HG03196 (cell line): Measurements from ENCODE around the gene CFAP70.

Source experiments
- ATAC-seq: cut with Tn5 transposase; IDR thresholded peaks from one replicate; pipeline ENCODE4 v1.9.1; 2021; ENCODE audit not compliant: unreplicated experiment

The CFAP70 gene

DNA sequence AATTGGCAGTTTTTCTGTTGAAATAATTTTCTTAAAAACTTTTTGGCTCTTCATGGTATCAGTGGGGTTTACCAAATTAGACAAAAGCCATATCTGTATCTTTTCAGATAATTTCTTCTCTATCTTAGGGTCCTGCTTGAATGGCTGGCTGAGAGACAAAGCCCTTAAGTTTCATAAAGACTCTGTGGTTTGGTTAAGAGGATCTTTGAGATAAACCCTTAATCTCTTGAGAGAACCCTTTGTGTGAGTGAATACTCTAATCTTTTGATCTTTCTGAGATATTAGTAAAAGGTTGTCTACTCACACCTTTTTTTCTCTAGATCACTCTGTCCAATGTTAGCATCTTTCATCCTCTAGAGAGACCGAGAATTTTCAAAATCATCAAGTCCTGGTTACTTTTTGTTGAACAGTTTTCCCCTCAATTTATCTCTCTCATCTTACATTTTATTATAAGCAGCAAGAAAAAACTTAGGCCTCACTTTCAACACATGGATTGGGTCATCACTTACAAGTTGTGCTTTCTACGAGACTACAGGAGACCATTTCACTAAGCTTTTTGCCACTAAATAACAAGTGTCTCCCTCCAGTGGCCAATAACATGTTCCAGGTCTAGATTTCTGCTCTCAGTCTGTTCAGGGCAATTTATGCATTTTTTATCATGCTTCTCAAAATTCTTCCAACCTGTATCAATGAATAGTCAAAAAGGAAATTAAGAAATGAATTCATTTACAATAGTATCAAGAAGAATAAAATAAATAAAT, 140.1 kb downstream of the CFAP70 start:
- no peak for ATAC-seq

DNA sequence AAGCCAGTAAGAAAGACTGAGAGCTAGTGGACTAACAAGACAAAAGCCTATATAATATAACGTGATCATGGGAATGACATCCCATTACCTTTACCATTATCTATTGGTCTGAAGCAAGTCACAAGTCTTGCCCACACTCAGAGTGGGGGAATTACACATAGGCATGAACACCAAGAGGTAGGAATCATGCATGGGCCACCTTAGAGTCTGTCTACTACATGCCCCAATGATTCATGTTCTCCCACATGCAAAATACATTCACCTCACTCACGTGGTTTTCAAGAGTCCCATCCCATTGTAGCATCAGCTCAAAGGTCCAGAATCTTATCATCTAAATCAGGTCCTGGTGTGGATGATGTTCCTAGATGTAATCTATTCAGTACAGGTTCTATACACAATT, 141.0 kb downstream of the CFAP70 start:
- no peak for ATAC-seq

DNA sequence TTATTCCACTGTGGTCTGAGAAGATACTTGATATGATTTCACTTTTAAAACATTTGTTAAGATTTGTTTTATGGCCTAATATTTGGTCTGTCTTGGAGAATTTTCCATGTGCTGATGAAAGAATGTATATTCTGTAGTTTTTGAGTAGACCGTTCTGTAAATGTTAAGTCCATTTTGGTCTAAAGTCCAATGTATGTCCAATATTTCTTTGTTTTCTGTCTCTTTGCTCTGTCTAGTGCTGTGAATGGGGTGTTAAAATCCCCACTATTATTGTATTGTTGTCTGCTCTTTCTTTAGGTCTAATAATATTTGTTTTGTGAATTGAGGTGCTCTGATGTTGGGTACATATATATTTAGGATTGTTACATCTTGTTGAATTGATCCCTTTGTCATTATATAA, 142.9 kb downstream of the CFAP70 start:
- ATAC-seq = no peak

DNA sequence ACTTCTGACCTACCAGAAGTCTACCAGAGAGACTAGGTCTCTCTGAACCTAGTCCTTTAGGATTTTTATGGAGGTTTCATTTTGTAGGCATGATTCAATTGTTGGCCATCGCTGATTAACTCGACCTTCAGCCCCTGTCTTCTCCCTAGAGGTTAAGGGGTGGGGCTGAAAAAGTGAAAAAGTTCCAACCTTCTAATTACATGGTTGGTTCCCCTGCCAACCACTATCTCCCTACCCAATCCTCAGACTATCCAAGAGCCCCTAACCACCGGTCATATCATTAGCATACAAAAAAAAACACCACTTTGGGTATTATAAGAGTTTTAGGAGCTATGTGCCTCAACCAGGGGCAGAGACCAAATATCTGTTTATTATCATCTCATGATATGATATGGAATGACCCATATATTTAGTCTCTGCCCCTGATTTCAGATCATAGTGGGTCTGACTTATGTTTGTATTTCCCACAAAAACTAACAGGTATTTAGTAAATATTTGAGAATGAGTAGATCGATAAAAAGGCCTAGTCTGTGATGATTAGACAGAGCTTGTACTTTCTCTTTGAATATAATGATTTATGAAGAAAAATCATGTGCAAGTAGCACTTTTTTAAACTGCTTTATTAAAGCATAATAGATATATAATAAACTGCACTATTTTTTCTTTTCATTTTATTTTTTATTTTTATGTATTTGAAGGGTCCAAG, 147.4 kb downstream of the CFAP70 start:
- ATAC-seq = no peak

DNA sequence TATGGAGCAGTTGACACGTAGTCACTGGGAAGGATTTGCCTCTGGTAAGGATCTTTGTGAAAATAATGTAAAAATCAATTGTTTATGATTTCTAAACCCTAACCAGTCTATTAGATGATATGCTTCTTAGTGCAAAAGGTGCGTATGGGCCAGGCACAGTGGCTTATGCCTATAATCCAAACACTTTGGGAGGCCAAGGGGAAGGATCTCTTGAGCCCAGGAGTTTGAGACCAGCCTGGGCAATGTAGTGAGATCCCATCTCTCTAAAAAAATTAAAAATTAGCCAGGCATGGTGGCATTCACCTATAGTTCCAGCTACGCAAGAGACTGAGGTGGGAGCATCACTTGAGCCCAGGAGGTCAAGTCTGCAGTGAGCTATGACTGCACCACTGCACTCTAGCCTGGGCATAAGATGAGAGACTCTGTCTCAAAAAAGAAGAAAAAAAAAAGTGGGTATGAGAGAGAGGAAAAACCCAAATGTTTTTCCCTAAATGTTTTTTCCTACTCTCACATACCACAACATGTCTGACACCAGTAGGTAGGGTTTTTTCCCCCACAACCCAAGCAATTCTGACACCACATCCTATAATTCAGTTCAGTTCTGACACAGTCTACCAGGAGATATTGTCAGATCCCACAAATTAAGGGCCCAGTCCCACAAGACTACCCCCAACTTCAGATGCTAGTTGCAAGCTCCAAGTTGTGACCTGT, 148.1 kb downstream of the CFAP70 start:
- no peak for ATAC-seq

DNA sequence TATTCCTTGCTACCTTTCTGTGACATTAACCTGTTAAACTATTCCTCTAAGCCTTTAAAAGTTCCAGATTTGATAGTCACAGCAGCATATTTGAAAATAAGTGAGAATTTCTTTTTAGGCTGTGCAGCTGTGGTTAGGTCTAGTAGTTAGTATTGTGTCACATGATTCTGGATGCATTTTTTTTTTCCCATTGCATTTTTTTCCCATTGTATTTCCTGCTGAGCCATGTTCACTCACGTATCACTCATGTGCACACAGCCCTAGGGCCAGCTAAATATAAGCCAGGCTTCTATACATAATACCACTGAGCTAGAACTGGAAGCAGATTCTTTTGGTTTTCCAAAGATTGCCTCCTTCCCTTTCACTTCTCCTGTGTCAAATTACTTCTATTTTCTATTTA, 149.0 kb downstream of the CFAP70 start:
- no peak for ATAC-seq

DNA sequence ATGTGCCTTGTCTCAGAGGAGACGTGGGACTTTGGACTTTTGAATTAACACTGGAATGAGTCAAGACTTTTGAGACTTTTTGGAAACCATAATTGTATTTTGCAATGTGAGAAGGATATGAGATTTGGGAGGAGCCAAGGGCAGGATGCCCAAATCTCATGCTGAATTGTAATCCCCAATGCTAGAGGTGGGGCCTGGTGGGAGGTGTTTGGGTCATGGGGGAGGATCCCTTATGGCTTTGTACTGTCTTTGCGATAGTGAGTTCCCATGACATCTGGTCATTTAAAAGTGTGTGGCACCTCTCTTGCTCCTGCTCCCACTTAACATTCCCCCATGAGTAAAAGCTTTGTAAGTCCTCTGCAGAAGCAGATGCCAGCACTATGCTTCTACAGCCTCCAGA, 150.8 kb downstream of the CFAP70 start:
- no peak for ATAC-seq

DNA sequence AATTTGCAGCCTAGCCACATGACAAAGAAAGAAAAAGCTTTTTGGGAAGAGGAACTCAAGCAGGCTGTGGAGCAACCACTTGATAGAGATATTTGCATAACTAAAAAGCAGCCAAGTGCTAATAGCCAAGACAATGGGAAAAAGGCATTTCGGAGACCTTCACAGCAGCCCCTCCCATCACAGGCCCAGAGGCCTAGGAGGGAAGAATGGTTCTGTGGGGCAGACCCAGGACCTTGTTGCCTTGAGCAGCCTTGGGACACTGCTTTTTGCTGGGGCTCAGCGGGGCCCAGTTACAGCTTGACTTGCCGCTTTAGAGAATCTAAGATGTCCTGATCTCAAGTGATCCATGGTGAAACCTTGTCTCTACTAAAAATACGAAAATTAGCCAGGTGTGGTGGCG, 152.3 kb downstream of the CFAP70 start:
- no peak for ATAC-seq

DNA sequence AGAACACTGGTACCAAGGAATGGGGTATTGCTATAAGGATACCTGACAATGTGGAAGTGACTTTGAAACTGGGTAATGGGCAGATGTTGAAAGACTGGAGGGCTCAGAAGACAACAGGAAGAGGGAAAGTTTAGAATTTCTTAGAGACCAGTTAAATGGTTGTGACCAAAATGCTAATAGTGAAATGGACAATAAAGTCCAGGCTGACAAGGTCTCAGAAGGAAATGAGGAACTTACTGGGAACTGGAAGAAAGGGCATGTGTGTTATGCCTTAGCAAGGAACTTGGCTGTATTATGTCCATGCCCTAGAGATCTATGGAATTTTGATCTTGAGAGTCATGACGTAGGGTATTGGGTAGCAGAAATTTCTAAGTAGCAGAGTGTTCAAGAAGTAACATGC, 152.8 kb downstream of the CFAP70 start:
- no peak for ATAC-seq

DNA sequence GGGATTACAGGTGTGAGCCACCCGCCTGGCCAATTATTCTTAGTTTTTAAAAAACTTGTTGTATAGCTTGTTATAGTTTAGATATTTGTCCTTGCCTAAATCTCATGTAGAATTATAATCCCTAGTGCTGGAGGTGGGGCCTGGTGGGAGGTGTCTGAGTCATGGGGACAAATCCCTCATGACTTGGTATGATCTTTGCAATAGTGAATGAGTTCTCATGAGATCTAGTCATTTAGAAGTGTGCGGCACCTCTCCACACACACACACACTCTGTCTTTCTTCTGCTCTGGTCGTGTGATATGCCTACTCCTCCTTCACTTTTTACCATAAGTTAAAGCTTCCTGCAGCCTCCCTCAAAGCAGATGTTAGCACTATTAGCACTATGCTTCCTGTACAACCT, 153.6 kb downstream of the CFAP70 start:
- ATAC-seq = no peak
